Medulla oblongata (tissue), 1 donor: ENCODE results near the gene TXNDC17.
"Not testable (repeated sequence)": the region's sequence is repeated elsewhere in the genome, so short reads cannot be mapped to it uniquely, and the experiment has no call there.

Experiments used
- DNase-seq: peaks from one replicate; pipeline ENCODE4 v3.0.0-alpha.2; 2015; ENCODE audit errors: extremely low spot score

Gene TXNDC17

GRCh38 chr17:6640536-6641246, at the start of gene TXNDC17, which contains the start of gene KIAA0753:
TXNDC17 (plus strand) TSS chr17:6641060; CDS start chr17:6641083, 23 bp downstream.
KIAA0753 (minus strand) TSS chr17:6640711; CDS start chr17:6635103, 5,608 bp downstream.
- DNase-seq, result peak; percentile 88

DNA sequence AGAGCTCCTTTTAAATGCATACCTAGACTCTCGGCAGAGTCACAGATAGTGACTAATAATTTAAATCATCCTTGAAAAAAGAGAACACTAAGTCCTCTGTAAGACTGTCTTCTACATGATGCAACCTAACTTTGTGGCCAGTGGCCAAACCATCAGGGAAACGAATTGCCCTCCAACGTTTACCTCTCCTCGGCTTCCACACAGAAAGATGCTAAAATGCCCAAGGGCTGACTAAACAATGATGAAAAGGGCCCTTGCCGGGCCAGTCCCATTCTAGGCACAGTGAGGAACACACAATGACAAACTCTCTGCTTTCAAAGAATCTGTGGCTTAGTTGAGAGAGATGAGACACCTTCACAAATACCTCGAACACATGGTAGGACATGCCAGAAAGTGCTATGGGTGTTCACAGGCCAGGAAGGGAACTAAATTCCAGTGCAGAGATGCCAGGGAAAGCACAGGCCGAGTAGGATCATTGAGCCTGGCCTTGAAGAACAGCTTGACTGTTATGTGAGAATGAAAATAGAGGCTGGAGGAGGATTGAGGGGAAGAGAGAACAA, 49.2 kb upstream of the TXNDC17 start:
- no peak for DNase-seq

GRCh38 chr17:6592173-6592572, 48.7 kb upstream of the TXNDC17 start:
- DNase-seq, result no peak

GRCh38 chr17:6593371-6593770, 47.5 kb upstream of the TXNDC17 start:
- not testable (repeated sequence) for DNase-seq

DNA sequence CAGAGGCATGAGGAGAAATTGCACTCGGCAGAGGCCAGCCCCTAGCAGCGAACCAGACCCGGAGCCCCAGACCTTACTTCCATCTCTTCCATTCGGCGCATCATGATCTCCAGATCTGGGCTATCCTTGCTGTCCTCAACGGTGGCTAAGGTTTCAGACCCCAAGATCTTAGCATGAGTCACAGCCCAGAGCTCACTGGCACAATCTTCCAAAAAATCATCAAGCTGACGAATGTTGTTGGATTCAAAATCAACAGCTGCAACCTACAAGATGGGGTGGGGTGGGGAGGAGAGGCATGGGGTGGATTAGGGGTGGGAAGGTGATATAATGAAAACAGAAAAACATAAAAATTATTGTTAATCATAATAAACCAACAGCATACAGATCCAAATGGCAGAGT, 44.8 kb upstream of the TXNDC17 start:
- DNase-seq, result no peak

DNA sequence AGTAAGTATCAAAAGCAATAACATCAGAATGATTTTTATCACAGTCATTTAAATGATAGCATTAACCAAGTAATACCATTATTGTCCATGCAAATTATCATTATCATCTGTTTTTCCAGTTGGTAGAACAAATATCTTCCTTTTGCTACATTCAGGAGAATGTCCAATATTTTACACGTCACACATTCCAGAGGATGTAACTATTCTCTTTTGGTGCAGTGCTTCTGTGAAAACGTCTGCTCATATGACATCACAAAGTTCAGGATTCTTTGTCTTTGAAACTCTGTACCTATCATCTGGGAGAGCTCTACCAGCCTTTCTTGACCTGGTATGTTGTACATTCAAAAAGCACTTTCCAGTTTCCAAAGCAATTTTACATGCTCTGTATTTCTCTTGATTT, 44.3 kb upstream of the TXNDC17 start:
- no peak for DNase-seq

GRCh38 chr17:6596941-6597340, 43.9 kb upstream of the TXNDC17 start:
- no peak for DNase-seq

DNA sequence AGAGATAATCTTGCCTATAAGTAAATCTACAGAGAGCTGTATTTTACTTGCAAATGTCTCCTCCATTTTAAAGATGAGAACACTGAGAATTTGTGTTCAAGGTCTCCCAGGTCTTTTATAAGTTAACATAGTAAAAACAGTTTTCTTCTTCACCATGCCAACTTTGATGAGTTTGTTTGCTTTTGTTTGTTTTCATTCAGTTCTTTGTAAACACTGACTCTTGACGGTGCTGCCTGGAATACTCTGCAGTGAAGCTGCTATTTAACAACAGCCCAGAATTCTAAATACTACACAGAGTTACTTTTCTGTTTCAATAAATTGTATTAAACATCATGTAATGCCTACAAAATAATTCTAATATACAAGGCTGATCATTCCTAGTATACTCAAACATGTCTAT, 43.1 kb upstream of the TXNDC17 start:
- DNase-seq, result no peak

DNA sequence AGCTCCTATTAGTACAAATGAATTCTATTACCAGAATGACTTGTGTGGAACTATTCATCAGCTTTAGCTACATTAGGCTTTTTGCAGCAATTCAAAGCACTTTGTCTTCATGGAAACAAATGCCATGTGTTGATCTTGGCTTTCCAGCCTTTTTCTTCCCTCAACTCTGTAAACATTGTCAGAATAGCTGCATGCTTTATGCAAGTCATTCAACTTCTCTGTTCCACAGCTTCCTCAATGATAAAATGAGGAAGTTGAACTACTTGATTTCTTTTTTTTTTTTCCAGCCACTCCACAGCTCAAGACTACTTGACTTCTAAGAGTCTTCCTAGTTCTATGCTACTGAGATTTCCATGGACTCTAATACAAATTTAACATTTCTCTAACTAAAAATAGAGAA, 41.5 kb upstream of the TXNDC17 start:
- peak; percentile 86 for DNase-seq

DNA sequence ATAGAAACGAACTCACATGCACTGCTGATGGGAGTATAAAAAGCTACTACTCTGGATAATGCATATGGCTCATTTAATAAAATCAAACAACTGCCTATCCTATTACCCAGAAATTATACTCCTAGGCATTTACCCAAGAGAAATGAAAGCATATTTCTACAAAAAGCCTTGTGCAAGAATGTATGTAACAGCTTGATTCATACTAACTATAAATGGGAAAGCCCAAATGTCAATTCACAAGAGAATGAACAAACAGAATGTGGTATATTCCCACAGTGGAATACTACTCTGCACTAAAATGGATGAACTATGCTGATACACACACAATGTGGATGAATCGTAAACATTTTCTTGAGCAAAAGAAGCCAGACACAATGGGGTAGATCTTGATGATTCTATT, 38.7 kb upstream of the TXNDC17 start:
- no peak for DNase-seq

DNA sequence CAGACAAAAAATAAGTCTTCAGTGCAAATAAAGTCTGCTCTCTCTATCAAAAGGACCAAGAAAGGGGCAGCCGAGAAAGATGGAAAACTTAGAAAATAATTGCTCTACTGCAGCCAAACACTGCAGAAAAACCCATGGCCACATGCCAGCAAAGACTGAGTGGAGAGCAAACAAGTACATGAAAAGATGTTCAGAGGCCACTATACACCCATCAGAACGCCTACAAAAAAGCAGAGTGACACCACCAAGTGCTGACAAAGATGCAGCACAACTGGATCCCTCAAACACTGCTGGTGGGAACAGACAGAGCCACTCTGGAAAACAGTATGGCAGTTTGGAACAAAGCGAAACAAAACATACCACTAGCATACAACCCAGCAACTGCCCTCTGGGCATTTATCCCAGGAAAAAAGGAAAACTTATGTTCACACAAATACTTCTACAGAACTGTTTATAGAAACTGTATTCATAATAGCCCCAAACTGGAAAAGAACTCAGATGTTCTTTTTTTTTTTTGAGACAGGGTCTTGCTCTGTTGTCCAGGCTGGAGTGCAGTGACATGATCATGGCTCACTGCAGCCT, 37.0 kb upstream of the TXNDC17 start:
- DNase-seq, result peak; percentile 7

GRCh38 chr17:6605142-6605541, 35.7 kb upstream of the TXNDC17 start:
- no peak for DNase-seq

DNA sequence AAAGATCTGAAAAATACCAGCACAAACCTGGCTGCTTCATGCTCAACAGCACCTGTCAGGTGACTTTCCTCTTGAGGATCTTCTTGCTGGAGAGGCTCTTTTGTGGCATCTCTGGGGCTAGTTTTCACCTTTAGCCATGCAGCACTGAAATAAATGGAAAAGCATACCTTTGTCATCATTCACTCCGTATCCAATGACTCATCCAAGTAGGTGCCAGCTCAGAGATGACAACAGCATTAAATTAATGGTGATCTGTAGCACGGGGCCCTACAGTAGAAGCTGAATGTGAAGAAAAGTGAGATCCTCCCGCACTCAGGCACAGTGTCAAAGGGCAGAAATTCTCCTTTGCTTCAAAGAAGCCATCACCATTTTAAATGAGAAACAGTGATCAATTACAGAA, 32.5 kb upstream of the TXNDC17 start:
- no peak for DNase-seq

DNA sequence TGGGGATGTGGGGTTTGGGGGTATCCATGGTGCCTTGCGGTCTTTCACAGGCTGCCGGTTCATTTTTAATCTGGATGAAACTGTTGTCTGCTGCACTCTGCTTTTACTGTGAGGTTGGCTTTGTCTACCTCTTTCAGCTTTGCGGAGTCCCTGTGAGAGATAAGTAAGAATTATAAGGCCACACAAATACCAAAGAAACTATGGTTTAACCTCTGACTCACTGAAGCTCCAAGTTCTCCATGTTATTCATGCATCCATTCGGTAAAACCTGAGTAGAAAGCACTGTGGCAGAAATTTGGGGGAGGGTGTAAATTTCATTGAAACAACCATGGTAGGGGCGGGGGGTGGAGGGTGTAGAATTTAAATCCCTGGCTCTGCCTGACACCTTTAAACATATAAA, 30.8 kb upstream of the TXNDC17 start:
- DNase-seq, result no peak

GRCh38 chr17:6611231-6611630, 29.6 kb upstream of the TXNDC17 start:
- DNase-seq, result no peak

- DNase-seq, result no peak
Observed at GRCh38 chr17:6623941-6624340, 16.9 kb upstream of the TXNDC17 start.

- DNase-seq, result no peak
Observed at GRCh38 chr17:6626616-6627015, 14.2 kb upstream of the TXNDC17 start.

DNA sequence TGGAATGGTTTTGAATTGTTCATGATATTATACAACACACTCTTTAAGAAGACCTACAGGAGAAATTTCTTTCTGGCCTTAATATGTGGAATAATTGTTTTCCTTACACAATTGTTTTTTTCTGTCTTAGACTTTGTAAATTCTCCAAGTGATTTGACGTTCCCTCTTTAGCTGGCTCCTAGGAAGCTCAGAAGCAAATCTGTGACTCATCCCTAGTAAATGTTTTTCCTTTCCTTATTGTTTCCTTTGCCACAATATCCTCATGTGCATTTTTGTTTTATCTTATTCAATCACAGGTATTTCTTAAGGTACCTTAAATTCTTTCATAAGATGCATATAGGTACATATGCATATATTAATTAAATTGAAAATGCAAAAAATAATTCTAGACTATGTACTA, 13.8 kb upstream of the TXNDC17 start:
- no peak for DNase-seq

- DNase-seq, result no peak
Observed at GRCh38 chr17:6630390-6630789, 10.5 kb upstream of the TXNDC17 start.

GRCh38 chr17:6632530-6632929, 8.3 kb upstream of the TXNDC17 start:
- DNase-seq, result no peak

- no peak for DNase-seq
Observed at GRCh38 chr17:6633263-6633662, 7.6 kb upstream of the TXNDC17 start.

DNA sequence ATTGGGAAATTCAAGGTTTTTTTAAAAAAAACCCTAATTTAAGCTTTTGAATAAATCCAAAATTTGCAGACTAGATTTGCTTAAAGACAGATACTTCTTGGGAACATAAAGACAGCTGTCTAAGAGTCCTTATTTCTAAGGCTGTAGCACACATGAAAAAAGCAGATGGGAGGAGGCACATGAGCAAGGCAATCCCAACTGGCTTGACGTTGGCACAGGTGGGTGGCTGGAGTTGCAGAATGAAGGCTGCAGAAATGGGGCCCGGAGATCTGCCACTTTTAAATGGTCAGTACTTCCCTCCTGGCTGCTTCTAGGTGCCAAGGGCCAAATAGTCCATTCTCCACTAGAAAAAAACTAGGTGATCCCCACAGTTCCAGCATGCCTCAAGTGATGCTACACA, 4.8 kb upstream of the TXNDC17 start:
- no peak for DNase-seq
